GM12872 (cell line): ENCODE measurements around the gene EFCAB10.

Experiments
- CTCF ChIP-seq: IDR thresholded peaks from 3 replicates; pipeline ENCODE4 v1.5.1; 2011; ENCODE audit warnings: low read depth, mild to moderate bottlenecking, low read length, moderate library complexity; ENCODE audit not compliant: insufficient read depth

Gene EFCAB10

GRCh38 chr7:105581066-105581811 lies at the start of gene EFCAB10:
TSS of gene EFCAB10 (minus strand) at chr7:105581493. CDS start at chr7:105581463, 30 bp downstream.
- TF ChIP-seq CTCF = no peak

GRCh38 chr7:105625986-105626385 lies 44.7 kb upstream of the EFCAB10 start:
- TF ChIP-seq CTCF = no peak

- TF ChIP-seq CTCF = no peak
Measured at GRCh38 chr7:105623906-105624305, 42.6 kb upstream of the EFCAB10 start.

- TF ChIP-seq CTCF = no peak
Measured at GRCh38 chr7:105623378-105623777, 42.1 kb upstream of the EFCAB10 start.

- no peak for TF ChIP-seq CTCF
Measured at GRCh38 chr7:105622106-105622731, 40.9 kb upstream of the EFCAB10 start.

GRCh38 chr7:105621617-105622016 lies 40.3 kb upstream of the EFCAB10 start:
- TF ChIP-seq CTCF = no peak

- no peak for TF ChIP-seq CTCF
Measured at GRCh38 chr7:105621176-105621575, 39.9 kb upstream of the EFCAB10 start.
